ENCODE measurements around the gene DHCR7. TPM values are rescaled to one million over a fixed set of nuclear protein-coding genes. Genes with fewer than 3 reads are reported as not detected.

Gene DHCR7
- total and polyA plus RNA-seq, 2 experiments from 2014 or later, result 84.0 to 166 TPM

DNA sequence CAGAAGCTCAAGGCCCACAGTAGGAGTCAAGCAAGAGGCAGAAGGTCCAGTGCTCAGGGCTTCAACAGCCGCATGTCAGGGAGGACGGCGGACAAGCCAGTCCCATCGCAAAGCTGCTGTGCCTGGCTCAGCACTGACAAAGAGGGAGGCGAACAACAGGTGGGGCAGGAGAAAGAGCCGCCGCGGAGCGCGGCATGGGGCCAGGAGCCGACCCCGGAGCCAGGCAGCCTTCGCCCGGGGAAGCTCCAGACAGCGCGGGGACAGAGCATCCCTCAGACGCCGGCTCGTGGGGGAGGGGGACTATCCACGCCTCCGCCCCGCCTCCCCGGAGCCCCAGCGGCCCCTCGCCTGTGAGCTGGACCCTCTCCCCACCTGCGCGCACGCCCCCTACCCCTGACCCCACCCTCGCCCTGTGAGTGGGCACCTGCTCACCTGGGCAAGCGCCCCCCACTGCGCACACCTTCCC, 369 bp downstream of the DHCR7 start:
- Mint-ChIP-seq H3K36me3 (ENCODE audit: low read depth) (peaks cover 50% of the 10 kb centered on the region), H3K4me3 (peak overlapping the region; percentile 99), H3K9me3 (peaks cover 7% of the 10 kb centered on the region; the same call in 2 of the 3 replicates), H3K27me3 (ENCODE audit: insufficient read depth, low read depth, poor library complexity) (peaks cover 15% of the 10 kb centered on the region), H3K27ac (peak overlapping the region; percentile 89), H3K4me1 (peaks cover 45% of the 10 kb centered on the region)
- peaks cover 59% of the 10 kb centered on the region for H3K79me2 ChIP-seq (replicated peaks; ENCODE audit: insufficient read depth)
- ATAC-seq (peak; percentile 48), DNase-seq (ENCODE audit: low spot score) (peak; percentile 68)
- no peaks in the 10 kb centered on the region; the same call in 1 of the 2 replicates for H3F3A ChIP-seq (replicated peaks; ENCODE audit: low read depth)
- no peak overlapping the region for H2AFZ ChIP-seq
- H4K20me1 ChIP-seq (replicated peaks; ENCODE audit: insufficient read depth), result peaks cover 30% of the 10 kb centered on the region
- H3K9me2 ChIP-seq (ENCODE audit: insufficient read depth), result no peaks in the 10 kb centered on the region
- TF ChIP-seq CREB1 (CRISPR knock-in tag; IDR thresholded peaks at IDR 0.05; ENCODE audit: low read depth) (no peak), NANOG (IDR thresholded peaks at IDR 0.05; ENCODE audit: borderline replicate concordance) (no peak), JUNB (IDR thresholded peaks at IDR 0.05; ENCODE audit: unreplicated experiment) (no peak), POLR2AphosphoS5 (IDR thresholded peaks at IDR 0.05; ENCODE audit: low read depth) (no peak)
- TF ChIP-seq, protein P1, sequence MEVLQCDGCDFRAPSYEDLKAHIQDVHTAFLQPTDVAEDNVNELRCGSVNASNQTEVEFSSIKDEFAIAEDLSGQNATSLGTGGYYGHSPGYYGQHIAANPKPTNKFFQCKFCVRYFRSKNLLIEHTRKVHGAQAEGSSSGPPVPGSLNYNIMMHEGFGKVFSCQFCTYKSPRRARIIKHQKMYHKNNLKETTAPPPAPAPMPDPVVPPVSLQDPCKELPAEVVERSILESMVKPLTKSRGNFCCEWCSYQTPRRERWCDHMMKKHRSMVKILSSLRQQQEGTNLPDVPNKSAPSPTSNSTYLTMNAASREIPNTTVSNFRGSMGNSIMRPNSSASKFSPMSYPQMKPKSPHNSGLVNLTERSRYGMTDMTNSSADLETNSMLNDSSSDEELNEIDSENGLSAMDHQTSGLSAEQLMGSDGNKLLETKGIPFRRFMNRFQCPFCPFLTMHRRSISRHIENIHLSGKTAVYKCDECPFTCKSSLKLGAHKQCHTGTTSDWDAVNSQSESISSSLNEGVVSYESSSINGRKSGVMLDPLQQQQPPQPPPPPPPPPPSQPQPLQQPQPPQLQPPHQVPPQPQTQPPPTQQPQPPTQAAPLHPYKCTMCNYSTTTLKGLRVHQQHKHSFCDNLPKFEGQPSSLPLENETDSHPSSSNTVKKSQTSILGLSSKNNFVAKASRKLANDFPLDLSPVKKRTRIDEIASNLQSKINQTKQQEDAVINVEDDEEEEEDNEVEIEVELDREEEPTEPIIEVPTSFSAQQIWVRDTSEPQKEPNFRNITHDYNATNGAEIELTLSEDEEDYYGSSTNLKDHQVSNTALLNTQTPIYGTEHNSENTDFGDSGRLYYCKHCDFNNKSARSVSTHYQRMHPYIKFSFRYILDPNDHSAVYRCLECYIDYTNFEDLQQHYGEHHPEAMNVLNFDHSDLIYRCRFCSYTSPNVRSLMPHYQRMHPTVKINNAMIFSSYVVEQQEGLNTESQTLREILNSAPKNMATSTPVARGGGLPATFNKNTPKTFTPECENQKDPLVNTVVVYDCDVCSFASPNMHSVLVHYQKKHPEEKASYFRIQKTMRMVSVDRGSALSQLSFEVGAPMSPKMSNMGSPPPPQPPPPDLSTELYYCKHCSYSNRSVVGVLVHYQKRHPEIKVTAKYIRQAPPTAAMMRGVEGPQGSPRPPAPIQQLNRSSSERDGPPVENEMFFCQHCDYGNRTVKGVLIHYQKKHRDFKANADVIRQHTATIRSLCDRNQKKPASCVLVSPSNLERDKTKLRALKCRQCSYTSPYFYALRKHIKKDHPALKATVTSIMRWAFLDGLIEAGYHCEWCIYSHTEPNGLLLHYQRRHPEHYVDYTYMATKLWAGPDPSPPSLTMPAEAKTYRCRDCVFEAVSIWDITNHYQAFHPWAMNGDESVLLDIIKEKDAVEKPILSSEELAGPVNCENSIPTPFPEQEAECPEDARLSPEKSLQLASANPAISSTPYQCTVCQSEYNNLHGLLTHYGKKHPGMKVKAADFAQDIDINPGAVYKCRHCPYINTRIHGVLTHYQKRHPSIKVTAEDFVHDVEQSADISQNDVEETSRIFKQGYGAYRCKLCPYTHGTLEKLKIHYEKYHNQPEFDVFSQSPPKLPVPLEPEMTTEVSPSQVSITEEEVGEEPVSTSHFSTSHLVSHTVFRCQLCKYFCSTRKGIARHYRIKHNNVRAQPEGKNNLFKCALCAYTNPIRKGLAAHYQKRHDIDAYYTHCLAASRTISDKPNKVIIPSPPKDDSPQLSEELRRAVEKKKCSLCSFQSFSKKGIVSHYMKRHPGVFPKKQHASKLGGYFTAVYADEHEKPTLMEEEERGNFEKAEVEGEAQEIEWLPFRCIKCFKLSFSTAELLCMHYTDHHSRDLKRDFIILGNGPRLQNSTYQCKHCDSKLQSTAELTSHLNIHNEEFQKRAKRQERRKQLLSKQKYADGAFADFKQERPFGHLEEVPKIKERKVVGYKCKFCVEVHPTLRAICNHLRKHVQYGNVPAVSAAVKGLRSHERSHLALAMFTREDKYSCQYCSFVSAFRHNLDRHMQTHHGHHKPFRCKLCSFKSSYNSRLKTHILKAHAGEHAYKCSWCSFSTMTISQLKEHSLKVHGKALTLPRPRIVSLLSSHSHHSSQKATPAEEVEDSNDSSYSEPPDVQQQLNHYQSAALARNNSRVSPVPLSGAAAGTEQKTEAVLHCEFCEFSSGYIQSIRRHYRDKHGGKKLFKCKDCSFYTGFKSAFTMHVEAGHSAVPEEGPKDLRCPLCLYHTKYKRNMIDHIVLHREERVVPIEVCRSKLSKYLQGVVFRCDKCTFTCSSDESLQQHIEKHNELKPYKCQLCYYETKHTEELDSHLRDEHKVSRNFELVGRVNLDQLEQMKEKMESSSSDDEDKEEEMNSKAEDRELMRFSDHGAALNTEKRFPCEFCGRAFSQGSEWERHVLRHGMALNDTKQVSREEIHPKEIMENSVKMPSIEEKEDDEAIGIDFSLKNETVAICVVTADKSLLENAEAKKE (CRISPR knock-in tag; IDR thresholded peaks at IDR 0.05), result no peak
- TF ChIP-seq, protein P2, sequence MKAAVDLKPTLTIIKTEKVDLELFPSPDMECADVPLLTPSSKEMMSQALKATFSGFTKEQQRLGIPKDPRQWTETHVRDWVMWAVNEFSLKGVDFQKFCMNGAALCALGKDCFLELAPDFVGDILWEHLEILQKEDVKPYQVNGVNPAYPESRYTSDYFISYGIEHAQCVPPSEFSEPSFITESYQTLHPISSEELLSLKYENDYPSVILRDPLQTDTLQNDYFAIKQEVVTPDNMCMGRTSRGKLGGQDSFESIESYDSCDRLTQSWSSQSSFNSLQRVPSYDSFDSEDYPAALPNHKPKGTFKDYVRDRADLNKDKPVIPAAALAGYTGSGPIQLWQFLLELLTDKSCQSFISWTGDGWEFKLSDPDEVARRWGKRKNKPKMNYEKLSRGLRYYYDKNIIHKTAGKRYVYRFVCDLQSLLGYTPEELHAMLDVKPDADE (IDR thresholded peaks at IDR 0.05), result no peak
- TF ChIP-seq, protein P3, sequence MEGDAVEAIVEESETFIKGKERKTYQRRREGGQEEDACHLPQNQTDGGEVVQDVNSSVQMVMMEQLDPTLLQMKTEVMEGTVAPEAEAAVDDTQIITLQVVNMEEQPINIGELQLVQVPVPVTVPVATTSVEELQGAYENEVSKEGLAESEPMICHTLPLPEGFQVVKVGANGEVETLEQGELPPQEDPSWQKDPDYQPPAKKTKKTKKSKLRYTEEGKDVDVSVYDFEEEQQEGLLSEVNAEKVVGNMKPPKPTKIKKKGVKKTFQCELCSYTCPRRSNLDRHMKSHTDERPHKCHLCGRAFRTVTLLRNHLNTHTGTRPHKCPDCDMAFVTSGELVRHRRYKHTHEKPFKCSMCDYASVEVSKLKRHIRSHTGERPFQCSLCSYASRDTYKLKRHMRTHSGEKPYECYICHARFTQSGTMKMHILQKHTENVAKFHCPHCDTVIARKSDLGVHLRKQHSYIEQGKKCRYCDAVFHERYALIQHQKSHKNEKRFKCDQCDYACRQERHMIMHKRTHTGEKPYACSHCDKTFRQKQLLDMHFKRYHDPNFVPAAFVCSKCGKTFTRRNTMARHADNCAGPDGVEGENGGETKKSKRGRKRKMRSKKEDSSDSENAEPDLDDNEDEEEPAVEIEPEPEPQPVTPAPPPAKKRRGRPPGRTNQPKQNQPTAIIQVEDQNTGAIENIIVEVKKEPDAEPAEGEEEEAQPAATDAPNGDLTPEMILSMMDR (conservative IDR thresholded peaks at IDR 0.05; ENCODE audit: low read depth in 2 of 2), result no peak
- no peaks in the 10 kb centered on the region for H3K27me3 ChIP-seq (ENCODE audit: insufficient read depth)
- no peak overlapping the region for H3K27ac ChIP-seq (ENCODE audit: low read depth)
- H3K4me1 ChIP-seq (ENCODE audit: insufficient read depth), result peaks cover 35% of the 10 kb centered on the region
- peak overlapping the region; percentile 95 for H3K4me2 ChIP-seq
- H3K36me3 ChIP-seq (ENCODE audit: insufficient read depth), result peaks cover 41% of the 10 kb centered on the region
- H3K4me3 ChIP-seq, result peak overlapping the region; percentile 98

All from GM23338 (cell line).